Common myeloid progenitor, CD34-positive (primary cell): ENCODE measurements around the gene HLA-DOB.
A peak's percentile ranks its signal among the peaks of the same experiment; 100 is the strongest.

Experiments
- CTCF ChIA-PET: fragments of 350-600 bp; sonication (Branson Sonifier 250); formaldehyde crosslinking; loops from one replicate; lab custom pipeline; 2021; ENCODE audit warnings: antibody characterized with exemption; lab: Charles Lee
- POLR2A ChIA-PET: fragments of 350-600 bp; sonication (Branson Sonifier 250); formaldehyde crosslinking; loops from one replicate; lab custom pipeline; 2021; ENCODE audit warnings: antibody characterized with exemption; lab: Charles Lee
- DNase-seq, 3 donors: peaks; one replicate each; pipeline versions ENCODE4 v3.0.0 to v3.0.0-alpha.2; 2013
- H3K27ac ChIP-seq, 2 experiments: 1 replicate in 1 of 2; 2 replicates in 1 of 2; pipeline ENCODE4 v1.7.0; 2013; ENCODE audit warnings: inconsistent platforms in 2 of 2, low read length in 2 of 2, mild to moderate bottlenecking in 2 of 2, low read depth in 1 of 2, moderate library complexity in 1 of 2; ENCODE audit not compliant: severe bottlenecking in 2 of 2, insufficient read depth in 1 of 2, poor library complexity in 1 of 2
- H3K27me3 ChIP-seq, 5 experiments: replicated peaks in 2 of 5; 1 replicate in 3 of 5; 2 replicates in 2 of 5; pipeline versions ENCODE4 v1.6.1 to v1.7.0; 2013; ENCODE audit warnings: low read length in 4 of 5, mild to moderate bottlenecking in 2 of 5, moderate library complexity in 2 of 5, inconsistent platforms in 1 of 5; ENCODE audit not compliant: insufficient read depth in 5 of 5, control insufficient read depth in 4 of 5
- H3K36me3 ChIP-seq, 4 experiments: 1 replicate in 2 of 4; 2 replicates in 2 of 4; pipeline versions ENCODE4 v1.6.1 to v1.7.0; 2013; ENCODE audit warnings: low read length in 3 of 4, control low read depth in 1 of 4, mild to moderate bottlenecking in 1 of 4; ENCODE audit not compliant: control insufficient read depth in 4 of 4, insufficient read depth in 4 of 4
- H3K4me1 ChIP-seq, 4 experiments: 1 replicate in 3 of 4; 2 replicates in 1 of 4; pipeline versions ENCODE4 v1.6.1 to v1.7.1; 2013; ENCODE audit warnings: low read length in 3 of 4, mild to moderate bottlenecking in 3 of 4, control low read depth in 1 of 4, inconsistent platforms in 1 of 4, moderate library complexity in 1 of 4; ENCODE audit not compliant: control insufficient read depth in 4 of 4, insufficient read depth in 4 of 4; ENCODE audit errors: control extremely low read depth in 1 of 4
- H3K4me3 ChIP-seq, 7 experiments: 1 replicate in 4 of 7; 2 replicates in 3 of 7; pipeline versions ENCODE4 v1.5.1 to v1.7.0; 2013; ENCODE audit warnings: mild to moderate bottlenecking in 7 of 7, low read length in 6 of 7, moderate library complexity in 6 of 7, inconsistent platforms in 2 of 7, low read depth in 2 of 7, control low read depth in 1 of 7; ENCODE audit not compliant: insufficient read depth in 4 of 7, control insufficient read depth in 1 of 7; ENCODE audit errors: extremely low read depth in 1 of 7
- H3K9me3 ChIP-seq, 5 experiments: 1 replicate in 4 of 5; 2 replicates in 1 of 5; pipeline versions ENCODE4 v1.6.1 to v1.7.1; 2013; ENCODE audit warnings: low read length in 4 of 5, mild to moderate bottlenecking in 2 of 5, inconsistent platforms in 1 of 5, low read depth in 1 of 5, moderate library complexity in 1 of 5; ENCODE audit not compliant: control insufficient read depth in 4 of 5, insufficient read depth in 2 of 5; ENCODE audit errors: control extremely low read depth in 1 of 5
- WGBS: methylation state at CpG from one replicate; pipeline ENCODE4 v1.1.5; 2013; ENCODE audit not compliant: insufficient coverage; 5-methylcytosine and 5-hydroxymethylcytosine counted together

HLA-DOB gene

GRCh38 chr6:32764048-32764447 lies 52.8 kb downstream of the HLA-DOB start:
- Histone ChIP-seq H3K36me3 (no peaks in the 10 kb centered on the region), H3K4me1 (no peaks in the 10 kb centered on the region), H3K27me3 (peaks cover 0 to 27% (median 8%) of the 10 kb centered on the region in 5 experiments), H3K9me3 (no peaks in the 10 kb centered on the region), H3K27ac (no peak overlapping the region), H3K4me3 (no peak overlapping the region)
- ChIA-PET POLR2A (interaction anchor here (0.6 kb wide), 1 partner anchor 172 kb away, joined by 3 read pairs; no protein-coding TSS in a partner anchor), CTCF (interaction anchor here (1.0 to 1.7 kb wide), 3 partner anchors 9 to 36 kb away, joined by 3 to 4 read pairs (median 4); no protein-coding TSS in a partner anchor)
- DNase-seq: no peak
- WGBS: 67% methylated on average over 1 of the region's 1 CpG

- H3K36me3 ChIP-seq: no peaks in the 10 kb centered on the region
- no peak within 1 kb of the TSS for H3K27ac ChIP-seq
- no peaks in the 10 kb centered on the region for H3K9me3 ChIP-seq
- H3K4me1 ChIP-seq: no peaks in the 10 kb centered on the region
- ChIA-PET CTCF (interaction anchor here (1.0 to 1.7 kb wide), 3 partner anchors 9 to 36 kb away, joined by 3 to 4 read pairs (median 4); no protein-coding TSS in a partner anchor), POLR2A (no interaction called here)
- WGBS: 67% methylated on average over 4 of the region's 4 CpGs
- DNase-seq: peak in 1 of 3 donors; percentile 53
- no peak within 1 kb of the TSS for H3K4me3 ChIP-seq
- H3K27me3 ChIP-seq: peaks cover 0 to 27% (median 8%) of the 10 kb centered on the region in 5 experiments
Observed at GRCh38 chr6:32763421-32763820, 53.4 kb downstream of the HLA-DOB start, which contains the start of gene HLA-DQB2. Gene HLA-DQB2 (minus strand): TSS chr6:32763532. CDS start chr6:32763470, 62 bp downstream.
